ENCODE data around the gene KIAA1217.

DNA sequence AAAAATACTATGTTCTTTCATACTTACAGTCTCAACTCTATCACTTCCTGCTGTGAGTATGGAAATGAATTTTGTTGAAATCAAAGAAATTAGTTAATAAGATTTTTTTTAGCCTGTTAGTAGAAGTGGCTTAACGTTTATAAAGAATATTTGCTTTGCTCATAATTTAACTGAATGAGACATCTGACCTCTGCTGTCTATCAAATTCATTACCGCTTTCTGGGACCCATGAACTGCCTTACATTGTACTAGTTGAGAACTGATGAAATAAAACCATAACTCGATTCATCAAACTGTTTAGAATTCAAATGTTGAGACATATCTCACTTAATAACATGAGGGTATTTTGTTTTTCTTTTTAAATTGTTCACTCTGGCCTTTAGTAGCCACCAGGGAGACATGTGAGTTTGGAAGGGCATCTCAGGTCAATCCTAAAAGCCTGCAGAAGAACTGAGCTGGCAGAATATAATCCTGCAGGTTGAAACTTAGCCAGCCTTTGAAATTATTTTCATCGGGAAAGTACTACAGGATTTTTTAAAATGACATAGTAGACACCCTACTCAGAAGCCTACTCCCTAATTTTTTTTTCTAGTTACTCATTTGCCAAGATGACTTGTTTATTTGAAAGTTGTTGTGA, 78.7 kb downstream of the KIAA1217 start:
- TF ChIP-seq, protein P1, sequence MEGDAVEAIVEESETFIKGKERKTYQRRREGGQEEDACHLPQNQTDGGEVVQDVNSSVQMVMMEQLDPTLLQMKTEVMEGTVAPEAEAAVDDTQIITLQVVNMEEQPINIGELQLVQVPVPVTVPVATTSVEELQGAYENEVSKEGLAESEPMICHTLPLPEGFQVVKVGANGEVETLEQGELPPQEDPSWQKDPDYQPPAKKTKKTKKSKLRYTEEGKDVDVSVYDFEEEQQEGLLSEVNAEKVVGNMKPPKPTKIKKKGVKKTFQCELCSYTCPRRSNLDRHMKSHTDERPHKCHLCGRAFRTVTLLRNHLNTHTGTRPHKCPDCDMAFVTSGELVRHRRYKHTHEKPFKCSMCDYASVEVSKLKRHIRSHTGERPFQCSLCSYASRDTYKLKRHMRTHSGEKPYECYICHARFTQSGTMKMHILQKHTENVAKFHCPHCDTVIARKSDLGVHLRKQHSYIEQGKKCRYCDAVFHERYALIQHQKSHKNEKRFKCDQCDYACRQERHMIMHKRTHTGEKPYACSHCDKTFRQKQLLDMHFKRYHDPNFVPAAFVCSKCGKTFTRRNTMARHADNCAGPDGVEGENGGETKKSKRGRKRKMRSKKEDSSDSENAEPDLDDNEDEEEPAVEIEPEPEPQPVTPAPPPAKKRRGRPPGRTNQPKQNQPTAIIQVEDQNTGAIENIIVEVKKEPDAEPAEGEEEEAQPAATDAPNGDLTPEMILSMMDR (IDR thresholded peaks at IDR 0.05) = no peak
- TF ChIP-seq POLR2A (IDR thresholded peaks at IDR 0.05; ENCODE audit: low read depth) = no peak

Data from esophagus muscularis mucosa (tissue), 3 donors.